Measurements from ENCODE around the gene GRM4. TPM values are rescaled to one million over a fixed set of nuclear protein-coding genes. Genes with fewer than 3 reads are reported as not detected.

The GRM4 gene
- total RNA-seq, 4 donors from 2014 or later = not detected

DNA sequence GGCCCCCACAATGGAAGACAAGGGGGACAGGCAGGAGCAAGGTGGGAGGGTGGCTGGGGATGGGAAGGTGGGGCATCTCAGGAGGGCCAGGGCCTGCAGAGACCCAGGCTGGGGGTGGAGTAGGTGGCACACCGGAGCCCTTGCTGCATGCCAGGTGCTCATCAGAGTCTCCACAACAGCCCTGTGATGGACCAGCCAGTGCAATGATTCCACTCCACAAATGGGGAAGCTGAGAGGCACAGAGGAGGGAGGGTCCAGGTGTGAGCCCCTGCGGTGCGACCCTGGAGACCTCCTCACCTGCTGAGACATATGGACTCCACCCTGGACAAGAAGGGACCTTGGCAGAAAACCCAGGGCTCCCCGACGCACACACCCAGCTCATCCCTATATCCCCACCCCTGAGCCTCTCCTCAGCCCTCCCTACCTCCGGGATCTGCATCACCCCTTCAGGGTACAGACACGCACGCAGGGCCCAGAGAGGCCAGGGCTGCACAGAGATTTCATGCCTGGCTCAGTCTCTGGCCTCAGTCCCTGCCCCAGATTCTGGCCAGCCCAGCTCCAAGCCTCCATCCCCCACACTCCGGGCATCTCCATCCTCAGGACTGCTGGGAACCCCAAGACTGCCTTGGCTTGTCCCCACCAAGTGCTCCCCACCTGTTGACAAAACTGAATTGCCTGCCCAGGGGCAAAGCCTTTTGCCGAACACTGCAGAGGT, 7.1 kb upstream of the GRM4 start:
- H3K27ac ChIP-seq = no peak overlapping the region
- TF ChIP-seq POLR2A (IDR thresholded peaks at IDR 0.05) = no peak
- TF ChIP-seq, protein P1, sequence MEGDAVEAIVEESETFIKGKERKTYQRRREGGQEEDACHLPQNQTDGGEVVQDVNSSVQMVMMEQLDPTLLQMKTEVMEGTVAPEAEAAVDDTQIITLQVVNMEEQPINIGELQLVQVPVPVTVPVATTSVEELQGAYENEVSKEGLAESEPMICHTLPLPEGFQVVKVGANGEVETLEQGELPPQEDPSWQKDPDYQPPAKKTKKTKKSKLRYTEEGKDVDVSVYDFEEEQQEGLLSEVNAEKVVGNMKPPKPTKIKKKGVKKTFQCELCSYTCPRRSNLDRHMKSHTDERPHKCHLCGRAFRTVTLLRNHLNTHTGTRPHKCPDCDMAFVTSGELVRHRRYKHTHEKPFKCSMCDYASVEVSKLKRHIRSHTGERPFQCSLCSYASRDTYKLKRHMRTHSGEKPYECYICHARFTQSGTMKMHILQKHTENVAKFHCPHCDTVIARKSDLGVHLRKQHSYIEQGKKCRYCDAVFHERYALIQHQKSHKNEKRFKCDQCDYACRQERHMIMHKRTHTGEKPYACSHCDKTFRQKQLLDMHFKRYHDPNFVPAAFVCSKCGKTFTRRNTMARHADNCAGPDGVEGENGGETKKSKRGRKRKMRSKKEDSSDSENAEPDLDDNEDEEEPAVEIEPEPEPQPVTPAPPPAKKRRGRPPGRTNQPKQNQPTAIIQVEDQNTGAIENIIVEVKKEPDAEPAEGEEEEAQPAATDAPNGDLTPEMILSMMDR (IDR thresholded peaks at IDR 0.05) = no peak
- H3K27me3 ChIP-seq = peaks cover 0 to 89% (median 15%) of the 10 kb centered on the region in 4 donors
- H3K9me3 ChIP-seq = no peaks in the 10 kb centered on the region
- 64 to 93% methylated on average over 3 to 7 of the region's 10 CpGs for WGBS, 2 donors
- H3K4me1 ChIP-seq = peaks cover 6 to 11% (median 8%) of the 10 kb centered on the region in 3 donors
- intact Hi-C loops (cut with DNase I) = loop anchor here (10.0 kb wide), 1 partner anchor 388 kb away; no protein-coding TSS in a partner anchor
- no peaks in the 10 kb centered on the region for H3K36me3 ChIP-seq
- no peak for DNase-seq
- no peak overlapping the region for H3K4me3 ChIP-seq

DNA sequence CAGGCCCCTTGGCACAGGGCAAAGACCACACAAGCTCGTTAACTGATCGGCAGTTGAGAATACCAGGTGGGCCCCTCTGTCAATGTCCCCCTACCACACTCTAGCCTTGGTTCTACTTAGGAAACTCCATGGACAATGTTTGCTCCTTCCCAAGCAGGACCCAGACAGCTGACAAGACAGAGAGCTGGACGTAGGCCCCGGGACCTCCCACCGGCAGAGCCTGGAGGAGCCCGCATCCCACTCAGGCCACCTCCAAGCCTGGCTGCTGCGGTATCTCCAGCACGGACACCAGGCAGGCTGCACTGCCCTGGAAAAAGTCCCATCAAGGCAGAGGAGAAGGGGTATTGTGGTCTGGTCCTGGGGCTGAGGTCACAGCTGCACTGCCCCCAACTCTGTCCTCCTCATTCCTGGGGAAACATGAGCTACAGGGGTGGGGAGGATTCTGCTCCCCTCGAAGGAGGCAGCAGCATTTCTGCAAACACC, 6.2 kb upstream of the GRM4 start:
- TF ChIP-seq, protein P1 (IDR thresholded peaks at IDR 0.05) = no peak
- no peak for TF ChIP-seq POLR2A (IDR thresholded peaks at IDR 0.05)
- WGBS, 2 donors = 51 to 68% methylated on average over 2 to 3 of the region's 9 CpGs
- Histone ChIP-seq H3K4me1 (peaks cover 6 to 11% (median 8%) of the 10 kb centered on the region in 3 donors), H3K9me3 (no peaks in the 10 kb centered on the region), H3K27me3 (peaks cover 0 to 94% (median 15%) of the 10 kb centered on the region in 4 donors), H3K27ac (no peak overlapping the region), H3K36me3 (no peaks in the 10 kb centered on the region), H3K4me3 (no peak overlapping the region)
- DNase-seq = no peak
- intact Hi-C loops (cut with DNase I) = loop anchor here (10.0 kb wide), 1 partner anchor 387 kb away; no protein-coding TSS in a partner anchor

DNA sequence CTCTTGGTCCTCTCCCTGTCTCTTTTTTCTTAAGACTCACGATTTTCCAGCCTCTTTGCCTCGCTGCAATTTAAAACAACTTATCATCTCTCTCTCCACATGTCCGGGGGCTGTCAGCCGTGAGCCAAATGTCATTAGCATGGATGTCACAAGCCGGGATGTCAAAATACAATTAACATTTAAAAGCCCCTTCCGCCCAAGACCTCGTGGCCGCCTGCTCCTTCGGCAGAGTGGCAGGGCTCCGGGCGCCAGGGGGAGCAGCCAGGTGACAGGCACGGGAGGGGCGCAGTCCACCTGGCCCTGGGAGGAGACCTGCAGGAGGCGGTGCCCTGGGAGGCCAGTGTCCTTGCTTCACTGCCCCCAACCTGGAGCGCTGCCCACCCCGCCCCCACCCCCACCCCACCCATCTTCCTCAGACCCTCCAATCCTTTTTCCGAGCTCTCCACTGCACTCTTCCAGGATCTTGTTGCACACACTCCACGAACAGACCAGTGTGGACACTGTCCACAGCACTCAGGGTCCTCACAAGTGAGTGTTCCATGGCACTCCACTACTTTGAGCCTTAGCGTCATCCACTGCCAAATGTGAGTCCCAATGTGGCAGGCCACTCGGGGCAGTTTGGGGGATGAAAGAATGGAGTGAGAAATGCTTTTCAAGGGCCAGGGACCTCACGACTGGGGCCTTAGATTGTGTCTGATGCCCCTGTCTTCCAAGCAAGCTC, 5.6 kb upstream of the GRM4 start:
- TF ChIP-seq, protein P1 (IDR thresholded peaks at IDR 0.05) = no peak
- H3K9me3 ChIP-seq = no peaks in the 10 kb centered on the region
- no peak overlapping the region for H3K27ac ChIP-seq
- no peak overlapping the region for H3K4me3 ChIP-seq
- no peaks in the 10 kb centered on the region for H3K36me3 ChIP-seq
- peaks cover 0 to 96% (median 15%) of the 10 kb centered on the region in 4 donors for H3K27me3 ChIP-seq
- intact Hi-C loops (cut with DNase I) = loop anchor here (10.0 kb wide), 1 partner anchor 387 kb away; no protein-coding TSS in a partner anchor
- 13 to 17% methylated on average over 8 to 10 of the region's 21 CpGs for WGBS, 2 donors
- DNase-seq = no peak
- peaks cover 6 to 11% (median 8%) of the 10 kb centered on the region in 3 donors for H3K4me1 ChIP-seq

DNA sequence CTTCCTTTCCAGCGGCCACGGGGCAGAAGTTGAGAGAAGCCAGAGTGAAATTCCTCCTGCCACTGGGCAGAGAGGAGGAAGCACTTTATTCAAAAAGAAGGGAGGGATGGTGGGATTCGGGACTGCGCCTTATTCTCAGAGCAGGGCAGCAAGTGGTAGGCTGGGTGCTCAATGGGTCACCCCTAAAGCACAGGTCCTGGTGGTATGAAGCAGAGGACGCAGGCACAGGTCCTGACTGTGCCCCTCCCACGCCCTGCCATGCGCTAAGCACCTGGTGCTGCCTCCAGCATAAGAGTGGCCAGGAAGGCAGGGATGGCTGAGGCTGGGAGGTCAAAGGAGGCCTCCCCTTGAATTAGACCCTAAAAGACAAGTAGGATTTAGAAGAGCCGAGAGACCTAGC, 4.9 kb upstream of the GRM4 start:
- Histone ChIP-seq H3K4me3 (no peak overlapping the region), H3K4me1 (peaks cover 8 to 14% (median 8%) of the 10 kb centered on the region in 3 donors), H3K27me3 (peaks cover 0 to 96% (median 15%) of the 10 kb centered on the region in 4 donors), H3K36me3 (no peaks in the 10 kb centered on the region), H3K9me3 (no peaks in the 10 kb centered on the region), H3K27ac (no peak overlapping the region)
- no peak for DNase-seq
- TF ChIP-seq, protein P1 (IDR thresholded peaks at IDR 0.05) = no peak
- TF ChIP-seq POLR2A (IDR thresholded peaks at IDR 0.05) = no peak
- WGBS, 2 donors = 70 to 81% methylated on average over 5 to 8 of the region's 8 CpGs
- intact Hi-C loops (cut with DNase I) = loop anchor here (10.0 kb wide), 1 partner anchor 386 kb away; no protein-coding TSS in a partner anchor
